GM12878 (cell line): Measurements from ENCODE around the gene CLTRN.

ENCODE experiments used
- BACH1 ChIP-seq: fragments of 450-650 bp; IDR thresholded peaks from 2 replicates; pipeline ENCODE4 v1.6.1; 2017; ENCODE audit warnings: mild to moderate bottlenecking, borderline replicate concordance
- CHD1 ChIP-seq: IDR thresholded peaks from 2 replicates; pipeline ENCODE4 v1.6.1; 2012; ENCODE audit warnings: low read depth, low read length, improper control_type of control experiment
- CTCF ChIP-seq, 3 experiments: IDR thresholded peaks in 2 of 3; conservative IDR thresholded peaks in 1 of 3; 2 replicates each; pipeline ENCODE4 v1.5.1; 2011; ENCODE audit warnings: low read depth in 3 of 3, low read length in 3 of 3, mild to moderate bottlenecking in 3 of 3, control low read depth in 2 of 3, moderate library complexity in 2 of 3, inconsistent platforms in 1 of 3, mixed read lengths in 1 of 3; ENCODE audit not compliant: control insufficient read depth in 2 of 3, insufficient read depth in 1 of 3; ENCODE audit errors: extremely low read depth in 1 of 3
- POLR2A ChIP-seq: IDR thresholded peaks from 2 replicates; pipeline ENCODE4 v1.6.1; 2011; ENCODE audit warnings: low read depth, mild to moderate bottlenecking, low read length
- POLR2AphosphoS5 ChIP-seq: IDR thresholded peaks from 2 replicates; pipeline ENCODE4 v1.6.1; 2011; ENCODE audit warnings: mild to moderate bottlenecking, low read length, inconsistent platforms
- SMAD5 ChIP-seq: IDR thresholded peaks from 2 replicates; pipeline ENCODE4 v1.6.1; 2016; ENCODE audit warnings: antibody characterized with exemption, low read depth
- SP1 ChIP-seq: IDR thresholded peaks from one replicate; pipeline ENCODE4 v1.6.1; 2011; ENCODE audit warnings: low read depth, low read length
- ZNF274 ChIP-seq: IDR thresholded peaks from one replicate; pipeline ENCODE4 v1.8.0; 2011; ENCODE audit not compliant: insufficient read length, insufficient read depth
- ZNF384 ChIP-seq: IDR thresholded peaks from 2 replicates; pipeline ENCODE4 v1.6.1; 2012; ENCODE audit warnings: low read depth, mild to moderate bottlenecking, low read length, improper control_type of control experiment, borderline replicate concordance
- TF ChIP-seq, protein P1 (sequence below): IDR thresholded peaks from 2 replicates; pipeline ENCODE4 v1.6.1; 2011; ENCODE audit warnings: low read depth, mild to moderate bottlenecking, low read length, moderate library complexity, borderline replicate concordance; ENCODE audit errors: extremely low read depth
- TF ChIP-seq, protein P2 (sequence below): IDR thresholded peaks from 2 replicates; pipeline ENCODE4 v1.6.1; 2011; ENCODE audit warnings: borderline replicate concordance, low read depth, mild to moderate bottlenecking, moderate library complexity, low read length; ENCODE audit not compliant: insufficient read depth, poor library complexity, severe bottlenecking
- TF ChIP-seq, protein P3 (sequence below): fragments of 450-650 bp; IDR thresholded peaks from 2 replicates; pipeline ENCODE4 v1.6.1; 2017; ENCODE audit warnings: mild to moderate bottlenecking, moderate library complexity

DNA sequence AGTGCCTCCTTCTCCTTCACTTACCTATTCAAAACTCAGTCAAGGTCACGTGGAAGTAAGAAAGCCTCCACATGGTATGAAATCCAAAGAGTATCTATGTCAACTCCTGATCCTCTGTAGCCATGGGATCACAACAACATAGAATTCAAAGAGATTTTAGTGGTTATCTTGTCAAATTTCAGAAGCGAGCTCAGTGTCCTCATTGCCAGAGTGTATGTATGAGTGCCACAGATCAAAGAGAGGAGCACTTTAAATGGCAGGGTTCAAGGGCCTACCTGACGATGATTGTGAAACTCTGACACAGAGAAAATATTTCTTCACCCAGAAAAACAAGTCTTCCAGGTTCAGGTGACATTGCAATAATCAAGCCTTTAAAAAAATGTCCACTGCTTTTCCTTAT lies 62.7 kb downstream of the CLTRN start:
- TF ChIP-seq CTCF (IDR thresholded peaks at IDR 0.05 in 2 of 3, conservative IDR thresholded peaks at IDR 0.05 in 1 of 3; ENCODE audit: control insufficient read depth in 2 of 3, extremely low read depth in 1 of 3, insufficient read depth in 1 of 3, low read depth in 3 of 3, low read length in 3 of 3) (no peak), POLR2A (no peak), CHD1 (no peak), SP1 (no peak), ZNF384 (no peak), ZNF274 (no peak), POLR2AphosphoS5 (no peak), BACH1 (no peak), SMAD5 (no peak)
- TF ChIP-seq, protein P1, sequence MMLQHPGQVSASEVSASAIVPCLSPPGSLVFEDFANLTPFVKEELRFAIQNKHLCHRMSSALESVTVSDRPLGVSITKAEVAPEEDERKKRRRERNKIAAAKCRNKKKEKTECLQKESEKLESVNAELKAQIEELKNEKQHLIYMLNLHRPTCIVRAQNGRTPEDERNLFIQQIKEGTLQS = no peak
- TF ChIP-seq, protein P2, sequence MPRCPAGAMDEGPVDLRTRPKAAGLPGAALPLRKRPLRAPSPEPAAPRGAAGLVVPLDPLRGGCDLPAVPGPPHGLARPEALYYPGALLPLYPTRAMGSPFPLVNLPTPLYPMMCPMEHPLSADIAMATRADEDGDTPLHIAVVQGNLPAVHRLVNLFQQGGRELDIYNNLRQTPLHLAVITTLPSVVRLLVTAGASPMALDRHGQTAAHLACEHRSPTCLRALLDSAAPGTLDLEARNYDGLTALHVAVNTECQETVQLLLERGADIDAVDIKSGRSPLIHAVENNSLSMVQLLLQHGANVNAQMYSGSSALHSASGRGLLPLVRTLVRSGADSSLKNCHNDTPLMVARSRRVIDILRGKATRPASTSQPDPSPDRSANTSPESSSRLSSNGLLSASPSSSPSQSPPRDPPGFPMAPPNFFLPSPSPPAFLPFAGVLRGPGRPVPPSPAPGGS = no peak
- TF ChIP-seq, protein P3, sequence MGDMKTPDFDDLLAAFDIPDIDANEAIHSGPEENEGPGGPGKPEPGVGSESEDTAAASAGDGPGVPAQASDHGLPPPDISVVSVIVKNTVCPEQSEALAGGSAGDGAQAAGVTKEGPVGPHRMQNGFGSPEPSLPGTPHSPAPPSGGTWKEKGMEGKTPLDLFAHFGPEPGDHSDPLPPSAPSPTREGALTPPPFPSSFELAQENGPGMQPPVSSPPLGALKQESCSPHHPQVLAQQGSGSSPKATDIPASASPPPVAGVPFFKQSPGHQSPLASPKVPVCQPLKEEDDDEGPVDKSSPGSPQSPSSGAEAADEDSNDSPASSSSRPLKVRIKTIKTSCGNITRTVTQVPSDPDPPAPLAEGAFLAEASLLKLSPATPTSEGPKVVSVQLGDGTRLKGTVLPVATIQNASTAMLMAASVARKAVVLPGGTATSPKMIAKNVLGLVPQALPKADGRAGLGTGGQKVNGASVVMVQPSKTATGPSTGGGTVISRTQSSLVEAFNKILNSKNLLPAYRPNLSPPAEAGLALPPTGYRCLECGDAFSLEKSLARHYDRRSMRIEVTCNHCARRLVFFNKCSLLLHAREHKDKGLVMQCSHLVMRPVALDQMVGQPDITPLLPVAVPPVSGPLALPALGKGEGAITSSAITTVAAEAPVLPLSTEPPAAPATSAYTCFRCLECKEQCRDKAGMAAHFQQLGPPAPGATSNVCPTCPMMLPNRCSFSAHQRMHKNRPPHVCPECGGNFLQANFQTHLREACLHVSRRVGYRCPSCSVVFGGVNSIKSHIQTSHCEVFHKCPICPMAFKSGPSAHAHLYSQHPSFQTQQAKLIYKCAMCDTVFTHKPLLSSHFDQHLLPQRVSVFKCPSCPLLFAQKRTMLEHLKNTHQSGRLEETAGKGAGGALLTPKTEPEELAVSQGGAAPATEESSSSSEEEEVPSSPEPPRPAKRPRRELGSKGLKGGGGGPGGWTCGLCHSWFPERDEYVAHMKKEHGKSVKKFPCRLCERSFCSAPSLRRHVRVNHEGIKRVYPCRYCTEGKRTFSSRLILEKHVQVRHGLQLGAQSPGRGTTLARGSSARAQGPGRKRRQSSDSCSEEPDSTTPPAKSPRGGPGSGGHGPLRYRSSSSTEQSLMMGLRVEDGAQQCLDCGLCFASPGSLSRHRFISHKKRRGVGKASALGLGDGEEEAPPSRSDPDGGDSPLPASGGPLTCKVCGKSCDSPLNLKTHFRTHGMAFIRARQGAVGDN = no peak
